NCI-H2081 treated with DMSO at 0.1 percent for 48 hours (cell line): ENCODE data around the gene ACER2.
A peak's percentile ranks its signal among the peaks of the same experiment; 100 is the strongest.
"Not testable (repeated sequence)": the region's sequence is repeated elsewhere in the genome, so short reads cannot be mapped to it uniquely, and the experiment has no call there.

Source experiments
- DNase-seq: peaks from one replicate; lab custom pipeline; 2025; lab: John Stamatoyannopoulos, UW

ACER2 gene

GRCh38 chr9:19409401-19410194 is 789 bp downstream of the ACER2 start:
- no peak for DNase-seq

- no peak for DNase-seq
Observed at GRCh38 chr9:19410195-19410503, 1.3 kb downstream of the ACER2 start.

GRCh38 chr9:19410594-19410993 is 1.8 kb downstream of the ACER2 start:
- DNase-seq, result no peak

GRCh38 chr9:19411316-19411715 is 2.5 kb downstream of the ACER2 start:
- no peak for DNase-seq

GRCh38 chr9:19413456-19413855 is 4.6 kb downstream of the ACER2 start:
- DNase-seq, result not testable (repeated sequence)

- no peak for DNase-seq
Observed at GRCh38 chr9:19416143-19416542, 7.3 kb downstream of the ACER2 start.

- DNase-seq, result no peak
Observed at GRCh38 chr9:19420877-19421276, 12.1 kb downstream of the ACER2 start.

GRCh38 chr9:19423163-19423562 is 14.4 kb downstream of the ACER2 start:
- DNase-seq, result no peak

GRCh38 chr9:19424176-19424779 is 15.5 kb downstream of the ACER2 start:
- DNase-seq, result no peak

GRCh38 chr9:19429595-19429994 is 20.8 kb downstream of the ACER2 start:
- no peak for DNase-seq

GRCh38 chr9:19430201-19430760 is 21.5 kb downstream of the ACER2 start:
- no peak for DNase-seq

GRCh38 chr9:19431361-19432171 is 22.8 kb downstream of the ACER2 start:
- no peak for DNase-seq

- no peak for DNase-seq
Observed at GRCh38 chr9:19432473-19432872, 23.7 kb downstream of the ACER2 start.

- DNase-seq, result not testable (repeated sequence)
Observed at GRCh38 chr9:19433729-19434128, 24.9 kb downstream of the ACER2 start.

- DNase-seq, result no peak
Observed at GRCh38 chr9:19440376-19440775, 31.6 kb downstream of the ACER2 start.

GRCh38 chr9:19440823-19441580 is 32.2 kb downstream of the ACER2 start:
- DNase-seq, result no peak

GRCh38 chr9:19441730-19442129 is 32.9 kb downstream of the ACER2 start:
- DNase-seq, result no peak

GRCh38 chr9:19442240-19442639 is 33.4 kb downstream of the ACER2 start:
- no peak for DNase-seq

GRCh38 chr9:19445452-19445851 is 36.6 kb downstream of the ACER2 start:
- peak; percentile 26 for DNase-seq

GRCh38 chr9:19446361-19446861 is 37.6 kb downstream of the ACER2 start:
- DNase-seq, result no peak

GRCh38 chr9:19451240-19452087 is 42.7 kb downstream of the ACER2 start:
- DNase-seq, result no peak
